Measurements from ENCODE around the gene PLEKHA1.
A peak's percentile ranks its signal among the peaks of the same experiment; 100 is the strongest.

The PLEKHA1 gene

GRCh38 chr10:122336961-122337360 lies 37.5 kb upstream of the PLEKHA1 start:
- DNase-seq (ENCODE audit: insufficient read length), result no peak
- no peak for TF ChIP-seq POLR2AphosphoS5 (IDR thresholded peaks at IDR 0.05; ENCODE audit: low read depth, low read length)
- no peak for TF ChIP-seq POLR2A (IDR thresholded peaks at IDR 0.05; ENCODE audit: low read depth, low read length)
- TF ChIP-seq TAF1 (IDR thresholded peaks at IDR 0.05; ENCODE audit: borderline replicate concordance, low read depth, low read length), result no peak
- no peak for FAIRE-seq

- no peak for DNase-seq (ENCODE audit: insufficient read length)
- no peak for FAIRE-seq
- TF ChIP-seq POLR2A (IDR thresholded peaks at IDR 0.05; ENCODE audit: low read depth, low read length) (no peak), POLR2AphosphoS5 (IDR thresholded peaks at IDR 0.05; ENCODE audit: low read depth, low read length) (no peak), TAF1 (IDR thresholded peaks at IDR 0.05; ENCODE audit: borderline replicate concordance, low read depth, low read length) (no peak)
These were observed 35.7 kb upstream of the PLEKHA1 start for GRCh38 chr10:122338609-122339441.

DNA sequence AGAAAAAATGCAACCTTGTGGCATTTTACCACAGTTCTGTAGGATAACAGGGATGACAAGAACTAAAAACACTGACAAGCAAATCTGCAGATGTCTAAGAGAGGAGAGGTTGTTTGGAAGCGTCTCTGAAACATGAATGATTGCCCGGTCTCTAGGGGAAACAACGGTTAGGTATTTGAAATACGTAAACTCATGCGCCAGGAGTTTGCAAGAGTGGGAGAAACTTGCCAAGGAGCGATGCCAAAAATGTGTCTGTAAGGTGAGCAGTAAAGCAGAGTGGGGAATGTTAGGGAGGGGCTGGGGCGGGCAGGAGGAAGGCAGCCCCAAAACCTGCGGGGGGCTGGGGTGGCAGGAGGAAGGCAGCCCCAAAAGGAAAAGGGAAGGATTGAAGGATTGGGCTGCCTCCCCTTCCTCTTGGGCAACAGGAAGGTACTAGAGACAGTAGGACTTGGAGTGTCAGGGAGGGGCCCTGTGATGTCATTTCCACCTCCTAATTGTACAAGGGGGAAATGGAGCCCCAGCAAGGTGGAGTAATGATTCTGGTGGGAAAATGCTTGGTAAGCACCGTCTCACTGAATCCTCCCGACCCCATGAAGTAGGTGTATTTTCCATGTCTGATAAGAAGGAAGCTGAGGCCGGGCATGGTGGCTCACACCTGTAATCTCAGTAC lies 33.2 kb upstream of the PLEKHA1 start:
- no peak for DNase-seq (ENCODE audit: insufficient read length)

DNA sequence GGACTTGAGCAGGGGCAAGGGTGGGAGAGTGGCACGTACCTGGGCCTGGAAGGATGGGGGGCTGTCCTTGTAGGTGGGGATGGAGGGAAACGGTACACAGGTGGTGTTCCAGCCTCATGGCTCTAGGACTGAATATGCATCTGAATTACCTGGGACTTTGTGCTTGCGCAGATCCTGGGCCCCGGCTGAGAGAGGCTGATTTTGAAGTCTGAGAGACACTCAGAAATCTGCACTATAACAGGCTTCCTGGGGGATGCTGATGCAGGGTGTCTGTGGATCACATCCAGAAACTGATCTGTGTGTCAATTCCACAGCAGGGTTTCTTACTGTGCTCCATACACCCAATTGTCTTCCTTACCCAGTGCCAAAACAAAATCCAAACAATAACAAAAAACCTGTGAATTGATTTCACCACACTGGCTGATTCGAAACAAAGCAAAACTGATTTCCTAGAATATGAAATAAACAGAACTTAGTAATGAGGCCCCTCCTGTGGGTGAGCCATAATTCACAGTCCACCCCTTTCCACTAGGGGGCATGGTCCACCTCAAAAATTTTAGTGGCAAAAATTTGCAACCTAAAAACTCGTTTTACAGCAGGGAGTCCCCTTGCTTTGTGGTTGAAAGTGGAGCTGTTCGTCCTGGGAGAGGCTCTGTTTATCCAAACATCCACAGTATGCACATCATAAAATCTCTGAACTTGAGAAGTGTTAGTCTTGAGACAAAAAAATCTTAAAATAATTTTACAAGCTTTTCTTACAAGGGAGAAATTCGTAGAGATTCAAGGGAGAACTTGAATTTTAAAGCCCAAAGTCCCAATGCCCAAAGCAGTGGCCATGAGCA lies 32.0 kb upstream of the PLEKHA1 start:
- TF ChIP-seq POLR2AphosphoS5 (IDR thresholded peaks at IDR 0.05; ENCODE audit: low read depth, low read length) (no peak), TAF1 (IDR thresholded peaks at IDR 0.05; ENCODE audit: borderline replicate concordance, low read depth, low read length) (no peak), POLR2A (IDR thresholded peaks at IDR 0.05; ENCODE audit: low read depth, low read length) (no peak)
- DNase-seq (ENCODE audit: insufficient read length) (peak; percentile 26), FAIRE-seq (no peak)

More for the DNA sequence above, 33.2 kb upstream of the PLEKHA1 start:
- FAIRE-seq, result no peak
- TF ChIP-seq TAF1 (IDR thresholded peaks at IDR 0.05; ENCODE audit: borderline replicate concordance, low read depth, low read length) (no peak), POLR2AphosphoS5 (IDR thresholded peaks at IDR 0.05; ENCODE audit: low read depth, low read length) (no peak), POLR2A (IDR thresholded peaks at IDR 0.05; ENCODE audit: low read depth, low read length) (no peak)

- FAIRE-seq, result no peak
These were observed 31.2 kb upstream of the PLEKHA1 start for GRCh38 chr10:122343135-122343800.

DNA sequence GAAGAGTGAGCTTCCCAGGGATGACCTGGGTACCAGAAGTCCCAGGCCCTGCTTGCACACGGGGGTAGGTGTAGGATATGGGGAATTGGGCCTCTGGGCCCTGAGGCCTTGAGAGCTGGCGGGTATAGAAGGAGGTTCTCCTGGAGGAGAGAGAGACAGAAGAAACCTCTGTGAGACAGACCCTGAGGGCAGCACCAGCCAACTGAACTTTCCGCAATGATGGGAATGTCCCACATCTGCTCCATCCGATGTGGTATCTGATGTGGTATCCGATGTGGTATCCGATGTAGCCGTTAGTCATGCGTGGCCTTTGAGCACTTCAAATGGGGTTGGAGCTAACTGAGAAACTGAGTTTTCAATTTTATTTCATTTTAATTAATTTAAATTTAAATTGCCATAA lies 30.6 kb upstream of the PLEKHA1 start:
- no peak for TF ChIP-seq POLR2A (IDR thresholded peaks at IDR 0.05; ENCODE audit: low read depth, low read length)
- TF ChIP-seq POLR2AphosphoS5 (IDR thresholded peaks at IDR 0.05; ENCODE audit: low read depth, low read length), result no peak
- no peak for TF ChIP-seq TAF1 (IDR thresholded peaks at IDR 0.05; ENCODE audit: borderline replicate concordance, low read depth, low read length)
- DNase-seq (ENCODE audit: insufficient read length) (no peak), FAIRE-seq (no peak)

More at GRCh38 chr10:122343135-122343800, 31.2 kb upstream of the PLEKHA1 start:
- DNase-seq (ENCODE audit: insufficient read length), result no peak
- TF ChIP-seq POLR2A (IDR thresholded peaks at IDR 0.05; ENCODE audit: low read depth, low read length) (no peak), TAF1 (IDR thresholded peaks at IDR 0.05; ENCODE audit: borderline replicate concordance, low read depth, low read length) (no peak), POLR2AphosphoS5 (IDR thresholded peaks at IDR 0.05; ENCODE audit: low read depth, low read length) (no peak)

DNA sequence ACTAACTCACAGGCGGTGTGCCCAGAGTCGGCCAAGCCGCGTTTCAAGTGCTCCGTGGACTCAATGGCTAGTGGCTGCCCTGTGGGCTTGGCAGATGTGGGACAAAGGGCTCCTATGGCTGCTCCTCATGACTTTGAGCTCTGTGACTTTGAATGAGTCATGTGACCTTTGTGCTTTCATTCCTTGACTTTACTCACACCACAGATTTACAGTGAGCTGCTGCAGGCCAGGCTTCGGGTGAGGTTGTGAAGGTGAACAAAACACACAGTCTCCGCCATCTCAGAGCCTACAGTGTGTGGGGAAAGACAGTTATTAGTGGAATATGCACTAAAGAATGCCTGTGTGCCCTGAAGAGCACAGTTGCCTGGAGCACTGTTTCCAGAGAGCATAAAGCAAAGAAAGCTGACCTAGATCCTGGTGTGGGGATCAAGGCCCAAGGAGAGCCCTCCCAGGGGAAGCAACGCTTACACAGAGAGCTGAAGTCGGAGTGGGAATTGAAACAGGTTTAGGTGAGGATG lies 29.7 kb upstream of the PLEKHA1 start:
- TF ChIP-seq POLR2AphosphoS5 (IDR thresholded peaks at IDR 0.05; ENCODE audit: low read depth, low read length) (no peak), POLR2A (IDR thresholded peaks at IDR 0.05; ENCODE audit: low read depth, low read length) (no peak), TAF1 (IDR thresholded peaks at IDR 0.05; ENCODE audit: borderline replicate concordance, low read depth, low read length) (no peak)
- FAIRE-seq (no peak), DNase-seq (ENCODE audit: insufficient read length) (no peak)

GRCh38 chr10:122346326-122346950 lies 28.1 kb upstream of the PLEKHA1 start:
- no peak for FAIRE-seq
- no peak for TF ChIP-seq POLR2AphosphoS5 (IDR thresholded peaks at IDR 0.05; ENCODE audit: low read depth, low read length)
- no peak for TF ChIP-seq POLR2A (IDR thresholded peaks at IDR 0.05; ENCODE audit: low read depth, low read length)
- TF ChIP-seq TAF1 (IDR thresholded peaks at IDR 0.05; ENCODE audit: borderline replicate concordance, low read depth, low read length), result no peak
- no peak for DNase-seq (ENCODE audit: insufficient read length)

- no peak for DNase-seq (ENCODE audit: insufficient read length)
- peak; percentile 38 for FAIRE-seq
- no peak for TF ChIP-seq POLR2A (IDR thresholded peaks at IDR 0.05; ENCODE audit: low read depth, low read length)
- no peak for TF ChIP-seq TAF1 (IDR thresholded peaks at IDR 0.05; ENCODE audit: borderline replicate concordance, low read depth, low read length)
- no peak for TF ChIP-seq POLR2AphosphoS5 (IDR thresholded peaks at IDR 0.05; ENCODE audit: low read depth, low read length)
These were observed 27.2 kb upstream of the PLEKHA1 start for GRCh38 chr10:122347170-122347841.

DNA sequence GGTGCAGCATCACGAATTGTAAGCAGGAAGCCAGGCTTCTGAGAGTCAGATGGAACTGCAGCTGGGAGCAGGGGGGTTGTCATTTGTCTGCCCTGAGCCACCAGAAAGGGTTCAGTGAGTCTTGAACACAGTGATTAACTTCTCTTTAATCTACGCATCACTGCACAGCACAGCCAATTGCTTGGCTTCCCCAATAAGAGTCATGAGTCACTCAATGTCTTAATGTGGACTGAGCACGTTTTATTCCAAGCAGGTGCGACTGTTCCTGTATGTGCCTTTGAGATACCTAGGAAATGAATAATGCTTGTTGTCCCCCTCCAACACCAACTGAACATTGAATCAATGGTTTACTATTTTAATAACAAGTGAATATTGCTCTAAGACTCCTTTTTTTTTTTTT lies 26.0 kb upstream of the PLEKHA1 start:
- DNase-seq (ENCODE audit: insufficient read length) (no peak), FAIRE-seq (no peak)
- TF ChIP-seq POLR2AphosphoS5 (IDR thresholded peaks at IDR 0.05; ENCODE audit: low read depth, low read length), result no peak
- TF ChIP-seq TAF1 (IDR thresholded peaks at IDR 0.05; ENCODE audit: borderline replicate concordance, low read depth, low read length), result no peak
- no peak for TF ChIP-seq POLR2A (IDR thresholded peaks at IDR 0.05; ENCODE audit: low read depth, low read length)

Measured in GM12892 (cell line).